Measurements from ENCODE around the gene KLHL36. TPM values are rescaled to one million over a fixed set of nuclear protein-coding genes. Genes with fewer than 3 reads are reported as not detected.
A peak's percentile ranks its signal among the peaks of the same experiment; 100 is the strongest.
"Not testable (repeated sequence)": the region's sequence is repeated elsewhere in the genome, so short reads cannot be mapped to it uniquely, and the experiment has no call there.

The KLHL36 gene
- total RNA-seq, 1 experiment from 2014 or later: 79.0 TPM

- Histone ChIP-seq H3K27ac (ENCODE audit: low read depth, low read length) (peak overlapping the region; percentile 86), H3K4me2 (ENCODE audit: low read length) (peak overlapping the region; percentile 82), H3K9ac (ENCODE audit: low read length) (peak overlapping the region; percentile 59), H4K20me1 (ENCODE audit: insufficient read depth) (no peaks in the 10 kb centered on the region), H3K9me2 (ENCODE audit: insufficient read depth) (no peaks in the 10 kb centered on the region), H3K27me3 (ENCODE audit: insufficient read depth, low read length) (no peaks in the 10 kb centered on the region), H3K36me3 (ENCODE audit: control insufficient read depth in 1 of 2, insufficient read depth in 2 of 2, low read length in 2 of 2) (peaks cover 0 to 15% of the 10 kb centered on the region in 2 experiments; a peak in 1 of 4 replicates), H3K4me1 (ENCODE audit: control insufficient read depth in 1 of 2, insufficient read depth in 2 of 2, low read length in 2 of 2) (peaks cover 19 to 68% of the 10 kb centered on the region in 2 experiments), H3K4me3 (replicated peaks in 1 of 2; ENCODE audit: low read depth in 1 of 2, low read length in 2 of 2) (peak overlapping the region; percentile 38 to 51), H2AFZ (ENCODE audit: low read depth, low read length, poor library complexity, severe bottlenecking) (no peak overlapping the region), H3K9me3 (ENCODE audit: control insufficient read depth in 1 of 2, insufficient read depth in 1 of 2, low read depth in 1 of 2, low read length in 2 of 2) (no peaks in the 10 kb centered on the region), H3K79me2 (ENCODE audit: insufficient read depth, low read length) (peaks cover 38% of the 10 kb centered on the region)
- DNase-seq (ENCODE audit: low read depth, low spot score): peak; percentile 99
- intact Hi-C loops (cut with micrococcal nuclease): no loop called here
- ChIA-PET CTCF (interaction anchor here (0.6 to 3.0 kb wide), 10 partner anchors 53 to 353 kb away, joined by 3 to 16 read pairs (median 4); no protein-coding TSS in a partner anchor), RAD21 (ENCODE audit: low non-redundant PET in 1 of 2, low total read pairs in 2 of 2, uncharacterized antibody in 2 of 2, unreplicated experiment in 2 of 2) (interaction anchor here (0.6 to 1.0 kb wide), 8 partner anchors 50 to 661 kb away, joined by 3 to 8 read pairs (median 4); no protein-coding TSS in a partner anchor), POLR2A (interaction anchor here (0.6 to 1.7 kb wide), 9 partner anchors 13 to 464 kb away, joined by 3 to 7 read pairs (median 4); no protein-coding TSS in a partner anchor)
- TF ChIP-seq POLR2A (IDR thresholded peaks at IDR 0.05; ENCODE audit: borderline replicate concordance, extremely low read depth, insufficient read depth, insufficient read length) (no peak), TCF7L2 (IDR thresholded peaks at IDR 0.05; ENCODE audit: borderline replicate concordance, extremely low read depth, insufficient read depth, insufficient read length) (no peak), ATF3 (IDR thresholded peaks at IDR 0.05) (no peak), RAD21 (IDR thresholded peaks at IDR 0.05; ENCODE audit: low read depth) (no peak), POLR2AphosphoS5 (IDR thresholded peaks at IDR 0.05; ENCODE audit: low read depth, low read length) (peak; percentile 68), YY1 (IDR thresholded peaks at IDR 0.05; ENCODE audit: extremely low read depth, insufficient replicate concordance, low read depth, low read length) (peak; percentile 77)
- TF ChIP-seq, protein P1, sequence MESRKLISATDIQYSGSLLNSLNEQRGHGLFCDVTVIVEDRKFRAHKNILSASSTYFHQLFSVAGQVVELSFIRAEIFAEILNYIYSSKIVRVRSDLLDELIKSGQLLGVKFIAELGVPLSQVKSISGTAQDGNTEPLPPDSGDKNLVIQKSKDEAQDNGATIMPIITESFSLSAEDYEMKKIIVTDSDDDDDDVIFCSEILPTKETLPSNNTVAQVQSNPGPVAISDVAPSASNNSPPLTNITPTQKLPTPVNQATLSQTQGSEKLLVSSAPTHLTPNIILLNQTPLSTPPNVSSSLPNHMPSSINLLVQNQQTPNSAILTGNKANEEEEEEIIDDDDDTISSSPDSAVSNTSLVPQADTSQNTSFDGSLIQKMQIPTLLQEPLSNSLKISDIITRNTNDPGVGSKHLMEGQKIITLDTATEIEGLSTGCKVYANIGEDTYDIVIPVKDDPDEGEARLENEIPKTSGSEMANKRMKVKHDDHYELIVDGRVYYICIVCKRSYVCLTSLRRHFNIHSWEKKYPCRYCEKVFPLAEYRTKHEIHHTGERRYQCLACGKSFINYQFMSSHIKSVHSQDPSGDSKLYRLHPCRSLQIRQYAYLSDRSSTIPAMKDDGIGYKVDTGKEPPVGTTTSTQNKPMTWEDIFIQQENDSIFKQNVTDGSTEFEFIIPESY (IDR thresholded peaks at IDR 0.05; ENCODE audit: extremely low read depth, insufficient replicate concordance, low read length): peak; percentile 29
- TSS peak; percentile 95 for BruUV-seq (replicated peaks)
- ATAC-seq: peak; percentile 69
Measured at GRCh38 chr16:84618581-84619460, 29.5 kb upstream of the KLHL36 start.

GRCh38 chr16:84620913-84621312 lies 27.4 kb upstream of the KLHL36 start:
- H3K9ac ChIP-seq (ENCODE audit: low read length); intact Hi-C loops (cut with micrococcal nuclease); H3K9me3 ChIP-seq (ENCODE audit: control insufficient read depth in 1 of 2, insufficient read depth in 1 of 2, low read depth in 1 of 2, low read length in 2 of 2); DNase-seq (ENCODE audit: low read depth, low spot score); H3K9me2 ChIP-seq (ENCODE audit: insufficient read depth); H3K27me3 ChIP-seq (ENCODE audit: insufficient read depth, low read length); H2AFZ ChIP-seq (ENCODE audit: low read depth, low read length, poor library complexity, severe bottlenecking); H3K36me3 ChIP-seq (ENCODE audit: control insufficient read depth in 1 of 2, insufficient read depth in 2 of 2, low read length in 2 of 2); BruUV-seq (replicated peaks); H4K20me1 ChIP-seq (ENCODE audit: insufficient read depth); H3K4me3 ChIP-seq (replicated peaks in 1 of 2; ENCODE audit: low read depth in 1 of 2, low read length in 2 of 2); ATAC-seq; H3K27ac ChIP-seq (ENCODE audit: low read depth, low read length); H3K4me2 ChIP-seq (ENCODE audit: low read length): not testable (repeated sequence)
- ChIA-PET RAD21 (ENCODE audit: low non-redundant PET in 1 of 2, low total read pairs in 2 of 2, uncharacterized antibody in 2 of 2, unreplicated experiment in 2 of 2) (interaction anchor here in 1 of 2 experiments (0.7 kb wide), 1 partner anchor 352 kb away, joined by 3 read pairs; no protein-coding TSS in a partner anchor), CTCF (interaction anchor here (0.9 to 3.3 kb wide), 5 partner anchors 65 to 127 kb away, joined by 3 to 47 read pairs (median 40); no protein-coding TSS in a partner anchor), POLR2A (interaction anchor here (1.2 kb wide), 1 partner anchor 110 kb away, joined by 3 read pairs; no protein-coding TSS in a partner anchor)
- Histone ChIP-seq H3K4me1 (ENCODE audit: control insufficient read depth in 1 of 2, insufficient read depth in 2 of 2, low read length in 2 of 2) (peaks cover 19 to 58% of the 10 kb centered on the region in 2 experiments), H3K79me2 (ENCODE audit: insufficient read depth, low read length) (peaks cover 18% of the 10 kb centered on the region)
